CD14-positive monocyte (primary cell): ENCODE measurements around the gene DHFR. TPM values are rescaled to one million over a fixed set of nuclear protein-coding genes. Genes with fewer than 3 reads are reported as not detected.

Source experiments
- DNase-seq, 3 donors: peaks; one replicate each; pipeline ENCODE4 v3.0.0-alpha.2; 2011 to 2022
- H2AFZ ChIP-seq: 2 replicates; pipeline ENCODE4 v1.6.0; 2012; ENCODE audit warnings: mild to moderate bottlenecking, low read depth, low read length, inconsistent platforms; ENCODE audit not compliant: insufficient read depth, poor library complexity, severe bottlenecking
- H3K27ac ChIP-seq, 2 donors: 1 replicate in 1 of 2; 2 replicates in 1 of 2; pipeline ENCODE4 v1.5.1; 2012 to 2013; ENCODE audit warnings: low read length in 2 of 2, control low read depth in 1 of 2, inconsistent platforms in 1 of 2, low read depth in 1 of 2, mild to moderate bottlenecking in 1 of 2
- H3K27me3 ChIP-seq, 2 donors: one replicate each; pipeline versions ENCODE4 v1.6.0 to v1.6.1; 2011 to 2013; ENCODE audit warnings: low read length in 2 of 2; ENCODE audit not compliant: control insufficient read depth in 2 of 2, insufficient read depth in 2 of 2
- H3K36me3 ChIP-seq, 2 donors: replicated peaks in 1 of 2; 1 replicate in 1 of 2; 2 replicates in 1 of 2; pipeline versions ENCODE4 v1.5.1 to v1.6.1; 2012 to 2013; ENCODE audit warnings: low read length in 2 of 2, control low read depth in 1 of 2, inconsistent platforms in 1 of 2, mild to moderate bottlenecking in 1 of 2; ENCODE audit not compliant: insufficient read depth in 2 of 2, control insufficient read depth in 1 of 2
- H3K4me1 ChIP-seq, 2 donors: 1 replicate in 1 of 2; 2 replicates in 1 of 2; pipeline versions ENCODE4 v1.5.1 to v1.6.1; 2012 to 2013; ENCODE audit warnings: low read length in 2 of 2, control low read depth in 1 of 2, inconsistent platforms in 1 of 2, mild to moderate bottlenecking in 1 of 2, moderate library complexity in 1 of 2; ENCODE audit not compliant: insufficient read depth in 2 of 2, control insufficient read depth in 1 of 2
- H3K4me2 ChIP-seq: replicated peaks from 2 replicates; pipeline ENCODE3; 2012; ENCODE audit warnings: low read length, moderate library complexity, mild to moderate bottlenecking; ENCODE audit not compliant: poor library complexity, severe bottlenecking; ENCODE audit errors: extremely low read depth
- H3K4me3 ChIP-seq, 3 experiments: fragments of 200-600 bp in 1 of 3; sonication (generic) in 1 of 3; replicated peaks in 1 of 3; 1 replicate in 2 of 3; 2 replicates in 1 of 3; pipeline ENCODE4 v1.5.1; 2011 to 2013; ENCODE audit warnings: low read length in 3 of 3, mild to moderate bottlenecking in 3 of 3, control low read depth in 2 of 3, low read depth in 2 of 3, inconsistent platforms in 1 of 3, moderate library complexity in 1 of 3
- H3K79me2 ChIP-seq: 2 replicates; pipeline ENCODE4 v1.6.0; 2012; ENCODE audit warnings: mild to moderate bottlenecking, control low read depth, inconsistent platforms, low read length, moderate library complexity; ENCODE audit not compliant: insufficient read depth
- H3K9ac ChIP-seq: 2 replicates; pipeline ENCODE4 v1.6.0; 2017; ENCODE audit warnings: low read length, mild to moderate bottlenecking; ENCODE audit not compliant: insufficient read depth, poor library complexity, severe bottlenecking
- H3K9me3 ChIP-seq, 2 donors: replicated peaks in 1 of 2; 1 replicate in 1 of 2; 2 replicates in 1 of 2; pipeline versions ENCODE4 v1.5.1 to v1.6.1; 2012 to 2013; ENCODE audit warnings: low read length in 2 of 2, control low read depth in 1 of 2; ENCODE audit not compliant: control insufficient read depth in 1 of 2, insufficient read depth in 1 of 2
- H4K20me1 ChIP-seq: 2 replicates; pipeline ENCODE4 v1.6.0; 2012; ENCODE audit warnings: mild to moderate bottlenecking, low read length, control low read depth, moderate library complexity; ENCODE audit not compliant: insufficient read depth
- H3K27ac Mint-ChIP-seq, 7 donors: one replicate each; pipeline ENCODE4 v1.8.0; 2020; ENCODE audit warnings: mild to moderate bottlenecking in 7 of 7, mixed read lengths in 7 of 7, moderate library complexity in 6 of 7, inconsistent platforms in 2 of 7
- H3K27me3 Mint-ChIP-seq, 3 donors: one replicate each; pipeline ENCODE4 v1.8.0; 2021 to 2022; ENCODE audit warnings: low read depth in 3 of 3, mild to moderate bottlenecking in 3 of 3, mixed read lengths in 3 of 3, moderate library complexity in 3 of 3, inconsistent platforms in 1 of 3
- H3K36me3 Mint-ChIP-seq, 2 donors: one replicate each; pipeline ENCODE4 v1.8.0; 2020; ENCODE audit warnings: mixed read lengths in 2 of 2, inconsistent platforms in 1 of 2, mild to moderate bottlenecking in 1 of 2
- H3K4me1 Mint-ChIP-seq: one replicate; pipeline ENCODE4 v1.8.0; 2020; ENCODE audit warnings: mild to moderate bottlenecking, mixed read lengths
- H3K4me3 Mint-ChIP-seq, 2 donors: one replicate each; pipeline ENCODE4 v1.8.0; 2020; ENCODE audit warnings: mild to moderate bottlenecking in 2 of 2, mixed read lengths in 2 of 2, moderate library complexity in 1 of 2
- H3K9me3 Mint-ChIP-seq, 7 donors: one replicate each; pipeline ENCODE4 v1.8.0; 2020 to 2022; ENCODE audit warnings: mixed read lengths in 7 of 7, mild to moderate bottlenecking in 6 of 7, moderate library complexity in 6 of 7, inconsistent platforms in 2 of 7
- CTCF ChIP-seq: fragments of 200-600 bp; IDR thresholded peaks from one replicate; pipeline ENCODE4 v1.8.0; 2022; ENCODE audit warnings: antibody characterized with exemption, mild to moderate bottlenecking
- WGBS: methylation state at CpG from one replicate; pipeline ENCODE4 v1.1.5; 2013; ENCODE audit warnings: missing lambda C conversion rate; ENCODE audit not compliant: insufficient coverage; 5-methylcytosine and 5-hydroxymethylcytosine counted together
- intact Hi-C, 2 donors: fragments of 100-400 bp; cut with micrococcal nuclease; formaldehyde crosslinking; loops; one replicate each; pipeline versions ENCODE4 v1.15.0 to v1.15.1; 2023
- polyA plus RNA-seq, 3 donors: library from polyadenylated mRNA; depleted of rRNA in 1 of 3; unstranded in 2 of 3; stranded (reverse) in 1 of 3; fragments of 300-500 nt in 2 of 3; fragments of >200 nt in 1 of 3; fragmentation: Illumina TruSeq in 2 of 3; gene quantifications; 1 replicate in 2 of 3; 2 replicates in 1 of 3; pipeline ENCODE4 v1.2.3, GENCODE V29; 2012 to 2021

Gene DHFR
- polyA plus RNA-seq, 3 donors: 0.75 to 2.9 (median 1.1) TPM

GRCh38 chr5:80619086-80619485, 35.7 kb downstream of the DHFR start:
- H3K4me3 Mint-ChIP-seq: no peak overlapping the region
- peaks cover 0 to 3% (median 0%) of the 10 kb centered on the region in 3 donors for H3K27me3 Mint-ChIP-seq
- no CpG with 5 or more reads among the region's 1 CpG for WGBS
- H3K4me1 Mint-ChIP-seq: peaks cover 32% of the 10 kb centered on the region
- H3K9me3 ChIP-seq: no peaks in the 10 kb centered on the region
- intact Hi-C loops: no loop called here
- no peaks in the 10 kb centered on the region for H3K27me3 ChIP-seq
- no peaks in the 10 kb centered on the region for H3K79me2 ChIP-seq
- peaks cover 11 to 13% of the 10 kb centered on the region in 2 donors for H3K36me3 Mint-ChIP-seq
- peaks cover 0 to 8% (median 6%) of the 10 kb centered on the region in 7 donors for H3K9me3 Mint-ChIP-seq
- H3K9ac ChIP-seq: no peak overlapping the region
- H4K20me1 ChIP-seq: no peaks in the 10 kb centered on the region
- H3K4me3 ChIP-seq: no peak overlapping the region
- no peak overlapping the region for H3K4me2 ChIP-seq
- peaks cover 35 to 44% of the 10 kb centered on the region in 2 donors for H3K4me1 ChIP-seq
- no peak overlapping the region for H2AFZ ChIP-seq
- no peak for TF ChIP-seq CTCF
- no peak for DNase-seq
- no peak overlapping the region for H3K27ac ChIP-seq
- no peak overlapping the region for H3K27ac Mint-ChIP-seq
- H3K36me3 ChIP-seq: no peaks in the 10 kb centered on the region

- intact Hi-C loops: no loop called here
- no peak overlapping the region for H3K9ac ChIP-seq
- no peak overlapping the region for H2AFZ ChIP-seq
- H3K9me3 Mint-ChIP-seq: peaks cover 0 to 8% (median 4%) of the 10 kb centered on the region in 7 donors
- H3K4me3 Mint-ChIP-seq: no peak overlapping the region
- no peak overlapping the region for H3K4me3 ChIP-seq
- no peaks in the 10 kb centered on the region for H3K9me3 ChIP-seq
- H3K4me2 ChIP-seq: no peak overlapping the region
- H3K27ac ChIP-seq: no peak overlapping the region
- H3K27ac Mint-ChIP-seq: peak overlapping the region in 1 of 7 donors; percentile 23
- no peaks in the 10 kb centered on the region for H3K79me2 ChIP-seq
- peaks cover 25% of the 10 kb centered on the region for H3K4me1 Mint-ChIP-seq
- no peak for DNase-seq
- H3K4me1 ChIP-seq: peaks cover 29 to 38% of the 10 kb centered on the region in 2 donors
- H4K20me1 ChIP-seq: no peaks in the 10 kb centered on the region
- no peaks in the 10 kb centered on the region for H3K27me3 ChIP-seq
- peaks cover 0 to 3% (median 0%) of the 10 kb centered on the region in 3 donors for H3K27me3 Mint-ChIP-seq
- no CpG with 5 or more reads among the region's 4 CpGs for WGBS
- peaks cover 11 to 13% of the 10 kb centered on the region in 2 donors for H3K36me3 Mint-ChIP-seq
- no peak for TF ChIP-seq CTCF
- no peaks in the 10 kb centered on the region for H3K36me3 ChIP-seq
Measured at GRCh38 chr5:80618438-80618837, 36.3 kb downstream of the DHFR start.
